ENCODE measurements around the gene SDCBP2. TPM values are rescaled to one million over a fixed set of nuclear protein-coding genes. Genes with fewer than 3 reads are reported as not detected.

Gene SDCBP2
- total RNA-seq, 4 donors from 2014 or later = 1.3 to 2.9 (median 2.1) TPM

DNA sequence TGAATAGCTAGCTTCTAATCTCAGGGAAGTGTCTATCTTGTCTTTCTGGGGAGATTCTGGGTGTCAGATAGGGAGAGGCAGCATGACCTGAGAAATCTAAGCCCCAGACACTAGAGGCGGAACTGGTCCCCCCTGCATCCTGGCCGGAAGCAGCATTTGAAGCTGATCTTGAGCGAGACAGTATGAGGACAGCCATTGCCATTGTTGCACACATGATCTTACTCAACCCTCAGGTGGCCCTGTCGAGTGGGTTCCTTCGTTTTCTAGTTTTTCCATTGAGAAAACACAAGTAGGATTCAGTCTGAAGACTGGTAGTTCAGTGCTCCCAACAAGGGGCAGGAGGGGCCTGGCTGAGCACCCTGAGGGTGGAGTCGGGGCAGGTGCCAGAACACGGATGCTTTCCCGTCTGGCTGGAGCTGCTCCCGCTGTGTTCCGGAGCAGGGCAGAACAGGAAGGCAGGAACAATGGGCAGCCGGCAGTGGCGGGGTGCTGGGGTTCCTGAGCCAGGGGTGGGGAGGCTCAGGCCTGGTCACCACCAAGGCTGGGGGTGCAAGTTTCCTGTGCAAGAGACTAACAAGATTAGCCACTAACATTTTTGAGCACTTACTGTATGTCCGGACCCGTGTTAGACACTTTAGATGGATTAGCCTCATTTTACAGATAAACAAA is 7.9 kb upstream of the SDCBP2 start:
- in situ Hi-C loops (cut with MboI; ENCODE audit: low sequenced_read_pairs in 4 of 4) (loop anchor here in 1 of 4 donors (10.0 kb wide), 1 partner anchor 48 kb away; no protein-coding TSS in a partner anchor), intact Hi-C loops (cut with DNase I; ENCODE audit: low total_unique reads) (no loop called here)
- no peaks in the 10 kb centered on the region for H3K27me3 ChIP-seq
- ATAC-seq (peak; percentile 57 to 70), DNase-seq (peak; percentile 25 to 58)
- H3K4me3 ChIP-seq = peak overlapping the region in 1 of 4 donors; percentile 8
- TF ChIP-seq, protein P1, sequence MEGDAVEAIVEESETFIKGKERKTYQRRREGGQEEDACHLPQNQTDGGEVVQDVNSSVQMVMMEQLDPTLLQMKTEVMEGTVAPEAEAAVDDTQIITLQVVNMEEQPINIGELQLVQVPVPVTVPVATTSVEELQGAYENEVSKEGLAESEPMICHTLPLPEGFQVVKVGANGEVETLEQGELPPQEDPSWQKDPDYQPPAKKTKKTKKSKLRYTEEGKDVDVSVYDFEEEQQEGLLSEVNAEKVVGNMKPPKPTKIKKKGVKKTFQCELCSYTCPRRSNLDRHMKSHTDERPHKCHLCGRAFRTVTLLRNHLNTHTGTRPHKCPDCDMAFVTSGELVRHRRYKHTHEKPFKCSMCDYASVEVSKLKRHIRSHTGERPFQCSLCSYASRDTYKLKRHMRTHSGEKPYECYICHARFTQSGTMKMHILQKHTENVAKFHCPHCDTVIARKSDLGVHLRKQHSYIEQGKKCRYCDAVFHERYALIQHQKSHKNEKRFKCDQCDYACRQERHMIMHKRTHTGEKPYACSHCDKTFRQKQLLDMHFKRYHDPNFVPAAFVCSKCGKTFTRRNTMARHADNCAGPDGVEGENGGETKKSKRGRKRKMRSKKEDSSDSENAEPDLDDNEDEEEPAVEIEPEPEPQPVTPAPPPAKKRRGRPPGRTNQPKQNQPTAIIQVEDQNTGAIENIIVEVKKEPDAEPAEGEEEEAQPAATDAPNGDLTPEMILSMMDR (IDR thresholded peaks at IDR 0.05 in 4 of 5, conservative IDR thresholded peaks at IDR 0.05 in 1 of 5) = no peak
- TF ChIP-seq POLR2A (IDR thresholded peaks at IDR 0.05) = no peak
- H3K27ac ChIP-seq = peak overlapping the region; percentile 49 to 68 (median 56)
- peaks cover 18 to 28% of the 10 kb centered on the region in 2 donors for H3K4me1 ChIP-seq
- no peaks in the 10 kb centered on the region for H3K36me3 ChIP-seq
- H3K9me3 ChIP-seq = no peaks in the 10 kb centered on the region

DNA sequence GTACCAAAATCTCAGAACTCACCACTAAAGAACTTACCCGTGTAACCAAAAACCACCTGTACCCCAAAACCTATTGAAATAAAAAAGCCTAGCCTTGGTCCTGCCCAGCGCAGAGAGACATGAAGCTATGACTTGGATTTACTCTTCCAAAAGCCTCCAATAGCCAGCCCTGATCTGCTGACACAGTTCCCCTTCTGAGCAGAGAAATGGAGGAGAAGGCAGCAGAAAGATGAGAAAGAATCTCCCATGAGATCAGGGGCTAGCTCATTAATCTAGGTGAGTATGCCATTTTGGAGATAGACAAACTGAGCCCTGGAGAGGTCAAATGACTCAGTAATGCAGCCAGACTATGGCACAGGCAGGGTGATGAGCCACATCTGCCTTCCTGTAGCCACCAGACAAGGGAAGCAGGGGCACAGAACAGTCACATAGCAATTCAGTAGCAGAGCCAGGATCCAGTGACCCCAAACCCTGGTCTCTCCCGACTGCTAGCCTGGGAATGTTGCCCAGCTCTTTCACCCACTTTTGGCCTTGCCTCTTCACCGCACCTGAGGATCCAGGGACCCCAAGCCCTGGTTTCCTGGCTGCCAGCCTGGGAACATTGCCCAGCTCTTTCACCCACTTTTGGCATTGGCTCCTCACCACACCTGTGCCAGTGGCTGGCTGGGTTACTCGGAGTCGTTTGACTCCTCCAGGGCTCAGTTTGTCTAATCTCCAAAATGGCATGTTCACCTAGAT is 7.2 kb upstream of the SDCBP2 start:
- ATAC-seq (peak in 1 of 2 donors; percentile 11), DNase-seq (no peak)
- no peak for TF ChIP-seq POLR2A (IDR thresholded peaks at IDR 0.05)
- TF ChIP-seq, protein P1 (IDR thresholded peaks at IDR 0.05 in 4 of 5, conservative IDR thresholded peaks at IDR 0.05 in 1 of 5) = no peak
- no peaks in the 10 kb centered on the region for H3K36me3 ChIP-seq
- no peaks in the 10 kb centered on the region for H3K27me3 ChIP-seq
- no peak overlapping the region for H3K4me3 ChIP-seq
- peak overlapping the region; percentile 49 to 68 (median 56) for H3K27ac ChIP-seq
- intact Hi-C loops (cut with DNase I; ENCODE audit: low total_unique reads) = no loop called here
- H3K9me3 ChIP-seq = no peaks in the 10 kb centered on the region
- peaks cover 21 to 35% of the 10 kb centered on the region in 2 donors for H3K4me1 ChIP-seq
- in situ Hi-C loops (cut with MboI; ENCODE audit: low sequenced_read_pairs in 4 of 4) = loop anchor here in 1 of 4 donors (10.0 kb wide), 1 partner anchor 49 kb away; no protein-coding TSS in a partner anchor

DNA sequence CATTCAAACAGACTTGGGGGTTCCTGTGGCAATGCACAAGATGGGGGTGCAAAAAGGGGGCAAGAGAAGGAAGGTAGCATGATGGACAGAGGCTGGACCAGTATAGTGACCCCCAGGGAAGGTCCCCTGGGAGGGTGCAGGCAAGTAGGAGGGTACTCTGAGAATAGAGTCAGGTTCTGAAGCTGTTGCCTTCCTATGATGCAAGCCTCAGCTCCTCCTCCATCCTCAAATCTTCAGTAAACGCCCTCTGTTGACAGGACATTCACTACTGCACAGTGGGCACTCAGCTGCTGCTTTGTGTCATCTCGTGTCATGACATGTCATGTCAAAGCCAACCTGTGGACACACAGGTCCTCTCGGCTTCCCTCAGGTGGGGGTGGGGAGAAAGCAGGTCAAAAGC is 5.8 kb upstream of the SDCBP2 start:
- in situ Hi-C loops (cut with MboI; ENCODE audit: low sequenced_read_pairs in 4 of 4) (loop anchor here in 2 of 4 donors (5.0 to 10.0 kb wide), 2 partner anchors 50 to 53 kb away; no protein-coding TSS in a partner anchor), intact Hi-C loops (cut with DNase I; ENCODE audit: low total_unique reads) (no loop called here)
- no peak for DNase-seq

DNA sequence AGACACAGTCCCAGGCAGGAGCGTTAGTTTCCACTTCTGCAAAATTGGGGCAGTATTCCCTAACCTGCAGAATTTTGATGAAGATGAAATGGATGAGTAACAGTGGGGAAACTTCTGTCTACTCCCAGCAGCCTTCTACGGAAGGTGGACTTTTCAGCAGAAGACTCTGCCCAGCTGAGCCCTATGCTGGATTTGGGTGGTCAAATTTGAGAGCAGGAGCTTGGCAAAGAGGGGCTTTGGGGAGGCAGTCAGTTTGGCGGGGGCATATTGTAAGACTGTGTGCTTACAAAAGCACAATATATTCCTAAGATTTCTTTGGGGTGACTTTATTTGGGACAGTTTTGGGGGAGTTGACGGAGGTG is 5.4 kb upstream of the SDCBP2 start:
- ATAC-seq (no peak), DNase-seq (no peak)
- peak overlapping the region; percentile 2 to 93 (median 18) for H3K27ac ChIP-seq
- no peaks in the 10 kb centered on the region for H3K27me3 ChIP-seq
- H3K36me3 ChIP-seq = no peaks in the 10 kb centered on the region
- TF ChIP-seq, protein P1 (IDR thresholded peaks at IDR 0.05 in 4 of 5, conservative IDR thresholded peaks at IDR 0.05 in 1 of 5) = no peak
- no peak for TF ChIP-seq POLR2A (IDR thresholded peaks at IDR 0.05)
- in situ Hi-C loops (cut with MboI; ENCODE audit: low sequenced_read_pairs in 4 of 4) (loop anchor here in 2 of 4 donors (5.0 to 10.0 kb wide), 2 partner anchors 50 to 53 kb away; no protein-coding TSS in a partner anchor), intact Hi-C loops (cut with DNase I; ENCODE audit: low total_unique reads) (no loop called here)
- H3K4me3 ChIP-seq = no peak overlapping the region
- peaks cover 38 to 52% of the 10 kb centered on the region in 2 donors for H3K4me1 ChIP-seq
- H3K9me3 ChIP-seq = no peaks in the 10 kb centered on the region

More for the DNA sequence above, 5.8 kb upstream of the SDCBP2 start:
- H3K27me3 ChIP-seq = no peaks in the 10 kb centered on the region
- H3K9me3 ChIP-seq = no peaks in the 10 kb centered on the region
- TF ChIP-seq, protein P1 (IDR thresholded peaks at IDR 0.05 in 4 of 5, conservative IDR thresholded peaks at IDR 0.05 in 1 of 5) = peak in 1 of 5 experiments; percentile 5
- TF ChIP-seq POLR2A (IDR thresholded peaks at IDR 0.05) = no peak
- no peaks in the 10 kb centered on the region for H3K36me3 ChIP-seq
- peak overlapping the region in 3 of 4 donors; percentile 2 to 8 (median 8) for H3K27ac ChIP-seq
- H3K4me1 ChIP-seq = peaks cover 34 to 48% of the 10 kb centered on the region in 2 donors
- no peak for ATAC-seq
- H3K4me3 ChIP-seq = no peak overlapping the region
